Measurements from ENCODE around the gene HAPLN3. TPM values are rescaled to one million over a fixed set of nuclear protein-coding genes. Genes with fewer than 3 reads are reported as not detected.
"Not testable (repeated sequence)": the region's sequence is repeated elsewhere in the genome, so short reads cannot be mapped to it uniquely, and the experiment has no call there.

The HAPLN3 gene
- total RNA-seq, 4 donors from 2014 or later: 3.0 to 10.5 (median 6.7) TPM

GRCh38 chr15:88932271-88932874, 37.0 kb upstream of the HAPLN3 start:
- Histone ChIP-seq H3K4me1 (peaks cover 0 to 10% (median 10%) of the 10 kb centered on the region in 3 donors), H3K27me3 (no peaks in the 10 kb centered on the region), H3K9me3 (no peaks in the 10 kb centered on the region), H3K27ac (peak overlapping the region; percentile 5 to 74 (median 66)), H3K4me3 (no peak overlapping the region), H3K36me3 (no peaks in the 10 kb centered on the region)
- WGBS, 2 donors (ENCODE audit: low coverage in 1 of 2): 44 to 49% methylated on average over 3 of the region's 4 CpGs
- no peak for TF ChIP-seq POLR2A (IDR thresholded peaks at IDR 0.05)
- ATAC-seq: peak; percentile 77

DNA sequence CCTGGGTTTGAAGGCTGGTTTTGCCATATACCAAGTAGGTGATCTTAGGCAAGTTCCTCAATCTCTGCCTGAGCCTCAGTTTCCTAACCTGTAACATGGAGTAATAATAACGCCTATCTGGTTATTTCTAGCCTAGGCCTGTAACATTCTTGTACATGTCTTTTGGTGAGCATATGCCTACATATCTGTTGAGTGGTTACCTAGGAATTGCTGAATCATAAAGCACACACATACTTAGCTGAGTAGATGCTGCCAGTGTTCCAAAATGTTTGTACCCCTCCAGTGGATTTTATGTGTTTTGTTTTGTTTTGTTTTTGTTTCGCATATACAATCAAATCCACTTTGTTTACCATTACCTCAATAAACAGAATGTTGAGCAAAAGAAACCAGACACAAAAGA, 35.2 kb upstream of the HAPLN3 start:
- no peaks in the 10 kb centered on the region for H3K9me3 ChIP-seq
- no peak overlapping the region for H3K27ac ChIP-seq
- peaks cover 0 to 10% (median 10%) of the 10 kb centered on the region in 3 donors for H3K4me1 ChIP-seq
- H3K27me3 ChIP-seq: no peaks in the 10 kb centered on the region
- no peak for ATAC-seq
- 96 to 100% methylated on average over 1 to 2 of the region's 2 CpGs for WGBS, 2 donors (ENCODE audit: low coverage in 1 of 2)
- no peak overlapping the region for H3K4me3 ChIP-seq
- H3K36me3 ChIP-seq: no peaks in the 10 kb centered on the region
- TF ChIP-seq POLR2A (IDR thresholded peaks at IDR 0.05) (no peak), EP300 (IDR thresholded peaks at IDR 0.05) (no peak), POLR2AphosphoS5 (IDR thresholded peaks at IDR 0.05) (no peak)
- TF ChIP-seq, protein P1, sequence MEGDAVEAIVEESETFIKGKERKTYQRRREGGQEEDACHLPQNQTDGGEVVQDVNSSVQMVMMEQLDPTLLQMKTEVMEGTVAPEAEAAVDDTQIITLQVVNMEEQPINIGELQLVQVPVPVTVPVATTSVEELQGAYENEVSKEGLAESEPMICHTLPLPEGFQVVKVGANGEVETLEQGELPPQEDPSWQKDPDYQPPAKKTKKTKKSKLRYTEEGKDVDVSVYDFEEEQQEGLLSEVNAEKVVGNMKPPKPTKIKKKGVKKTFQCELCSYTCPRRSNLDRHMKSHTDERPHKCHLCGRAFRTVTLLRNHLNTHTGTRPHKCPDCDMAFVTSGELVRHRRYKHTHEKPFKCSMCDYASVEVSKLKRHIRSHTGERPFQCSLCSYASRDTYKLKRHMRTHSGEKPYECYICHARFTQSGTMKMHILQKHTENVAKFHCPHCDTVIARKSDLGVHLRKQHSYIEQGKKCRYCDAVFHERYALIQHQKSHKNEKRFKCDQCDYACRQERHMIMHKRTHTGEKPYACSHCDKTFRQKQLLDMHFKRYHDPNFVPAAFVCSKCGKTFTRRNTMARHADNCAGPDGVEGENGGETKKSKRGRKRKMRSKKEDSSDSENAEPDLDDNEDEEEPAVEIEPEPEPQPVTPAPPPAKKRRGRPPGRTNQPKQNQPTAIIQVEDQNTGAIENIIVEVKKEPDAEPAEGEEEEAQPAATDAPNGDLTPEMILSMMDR (IDR thresholded peaks at IDR 0.05): no peak

DNA sequence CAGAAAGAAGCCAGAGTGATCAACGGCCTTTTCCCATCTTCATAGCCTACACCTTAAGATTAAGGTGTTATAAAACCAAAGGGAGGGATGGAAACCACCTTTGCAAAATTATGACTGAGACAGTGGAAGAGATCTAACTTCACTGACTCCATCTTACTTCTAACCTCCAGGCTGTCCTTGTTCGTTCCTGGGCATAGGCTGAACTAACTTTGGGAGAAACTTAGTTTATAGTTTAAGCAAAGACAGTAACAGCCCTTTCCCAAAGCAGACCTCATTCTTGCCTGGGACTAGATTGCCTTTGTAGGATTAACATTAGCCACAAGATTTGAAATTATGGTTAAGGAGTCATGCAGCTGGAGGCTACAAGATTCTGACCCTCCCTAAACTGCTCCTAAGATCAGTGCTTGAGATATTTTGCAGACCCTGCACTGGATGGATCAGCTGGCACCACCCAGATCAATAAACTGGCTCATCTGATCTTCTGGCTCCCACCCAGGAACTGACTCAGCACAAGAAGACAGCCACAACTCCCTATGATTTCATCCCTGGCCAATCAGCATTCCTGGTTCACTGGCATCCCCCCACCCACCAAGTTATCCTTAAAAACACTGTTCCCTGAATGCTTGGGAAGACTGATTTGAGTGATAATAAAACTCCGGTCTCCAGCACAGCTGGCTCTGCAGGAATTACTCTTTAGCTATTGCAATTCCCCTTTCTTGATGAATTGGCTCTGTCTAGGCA, 34.2 kb upstream of the HAPLN3 start:
- not testable (repeated sequence) for H3K4me1 ChIP-seq, H3K4me3 ChIP-seq, H3K27me3 ChIP-seq, H3K9me3 ChIP-seq, H3K27ac ChIP-seq, H3K36me3 ChIP-seq, ATAC-seq
- 60 to 69% methylated on average over 3 of the region's 3 CpGs for WGBS, 2 donors (ENCODE audit: low coverage in 1 of 2)

DNA sequence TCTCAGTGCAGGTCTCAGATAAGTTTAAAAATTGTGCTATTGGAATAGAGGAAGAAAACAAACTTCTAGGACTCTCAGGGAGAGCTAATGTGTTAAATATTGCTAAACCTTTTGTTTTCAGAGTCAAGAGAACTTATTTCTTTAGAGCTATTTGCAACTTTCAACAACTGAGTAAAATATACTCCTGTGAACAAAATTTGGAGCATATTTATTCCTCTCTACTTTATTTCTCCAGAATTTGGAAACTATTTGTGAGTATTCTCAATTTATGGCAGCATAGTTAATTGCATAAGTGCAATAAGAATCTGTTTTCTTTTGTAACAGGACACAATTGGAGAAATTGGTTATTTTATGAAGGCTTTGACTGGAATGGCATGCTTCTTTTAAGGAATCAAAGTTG, 32.8 kb upstream of the HAPLN3 start:
- not testable (repeated sequence) for ATAC-seq

GRCh38 chr15:88925648-88926047, 30.3 kb upstream of the HAPLN3 start:
- not testable (repeated sequence) for H3K36me3 ChIP-seq, H3K4me3 ChIP-seq, ATAC-seq, H3K4me1 ChIP-seq, H3K27me3 ChIP-seq, H3K27ac ChIP-seq, H3K9me3 ChIP-seq
- 63 to 66% methylated on average over 1 to 2 of the region's 2 CpGs for WGBS, 2 donors (ENCODE audit: low coverage in 1 of 2)

More for the DNA sequence above, 32.8 kb upstream of the HAPLN3 start:
- not testable (repeated sequence) for H3K36me3 ChIP-seq, H3K4me1 ChIP-seq, H3K9me3 ChIP-seq, H3K4me3 ChIP-seq, H3K27ac ChIP-seq, H3K27me3 ChIP-seq

- not testable (repeated sequence) for H3K27ac ChIP-seq, H3K4me3 ChIP-seq, H3K9me3 ChIP-seq, H3K36me3 ChIP-seq, ATAC-seq, H3K4me1 ChIP-seq, H3K27me3 ChIP-seq
- 62 to 100% methylated on average over 2 to 4 of the region's 12 CpGs for WGBS, 2 donors (ENCODE audit: low coverage in 1 of 2)
These were observed 25.6 kb upstream of the HAPLN3 start for GRCh38 chr15:88920892-88921435.

- ATAC-seq: no peak
- Histone ChIP-seq H3K27me3 (no peaks in the 10 kb centered on the region), H3K9me3 (no peaks in the 10 kb centered on the region), H3K4me3 (no peak overlapping the region), H3K4me1 (peaks cover 0 to 8% (median 0%) of the 10 kb centered on the region in 3 donors), H3K36me3 (no peaks in the 10 kb centered on the region), H3K27ac (no peak overlapping the region)
- WGBS, 2 donors (ENCODE audit: low coverage in 1 of 2): 75 to 77% methylated on average over 7 of the region's 9 CpGs
- TF ChIP-seq POLR2A (IDR thresholded peaks at IDR 0.05) (no peak), POLR2AphosphoS5 (IDR thresholded peaks at IDR 0.05) (no peak), EP300 (IDR thresholded peaks at IDR 0.05) (no peak)
- TF ChIP-seq, protein P1 (IDR thresholded peaks at IDR 0.05): no peak
These were observed 25.0 kb upstream of the HAPLN3 start for GRCh38 chr15:88920186-88920891.
